GM10266 (cell line): ENCODE data around the gene JOSD2.

Experiments used
- DNase-seq: peaks from one replicate; pipeline ENCODE4 v3.0.0; 2012; ENCODE audit errors: extremely low spot score
- TF ChIP-seq, protein P1 (sequence below): IDR thresholded peaks from 2 replicates; pipeline ENCODE4 v1.5.1; 2012; ENCODE audit warnings: mild to moderate bottlenecking, low read depth; ENCODE audit not compliant: control insufficient read depth, insufficient read depth; ENCODE audit errors: missing control alignments

Gene JOSD2

DNA sequence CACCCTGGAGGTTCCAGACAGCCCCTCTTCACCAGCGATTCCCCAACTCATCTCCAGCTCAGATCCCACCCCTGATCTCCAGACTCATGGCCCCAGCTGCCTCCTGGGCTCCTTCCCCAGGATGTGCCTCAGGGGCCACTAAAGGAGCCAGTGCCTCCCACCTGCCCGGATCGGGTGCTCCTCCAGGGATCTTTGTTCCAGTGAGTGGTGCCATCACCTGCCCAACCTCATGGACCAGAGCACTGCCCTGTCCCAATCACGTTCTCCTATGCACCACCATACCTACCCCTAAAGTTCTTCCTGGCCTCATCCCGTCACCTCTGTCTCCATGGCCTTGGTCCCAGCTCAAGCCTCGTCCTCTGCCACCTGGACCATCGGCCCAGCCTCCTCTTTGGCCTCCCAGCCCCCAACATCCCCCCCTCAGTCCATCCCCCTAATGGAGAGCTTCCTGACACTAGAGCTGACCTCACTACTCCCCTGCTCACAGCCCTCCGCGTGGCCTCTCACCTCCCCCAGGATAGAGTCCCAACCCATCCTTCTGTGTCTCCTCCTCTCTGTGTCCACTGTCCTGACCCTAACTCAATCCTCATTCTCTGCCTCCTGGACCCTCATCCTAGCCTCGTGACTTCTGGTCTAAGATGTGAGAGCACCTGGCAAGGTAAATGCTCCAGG is 25.6 kb downstream of the JOSD2 start:
- no peak for DNase-seq
- TF ChIP-seq, protein P1, sequence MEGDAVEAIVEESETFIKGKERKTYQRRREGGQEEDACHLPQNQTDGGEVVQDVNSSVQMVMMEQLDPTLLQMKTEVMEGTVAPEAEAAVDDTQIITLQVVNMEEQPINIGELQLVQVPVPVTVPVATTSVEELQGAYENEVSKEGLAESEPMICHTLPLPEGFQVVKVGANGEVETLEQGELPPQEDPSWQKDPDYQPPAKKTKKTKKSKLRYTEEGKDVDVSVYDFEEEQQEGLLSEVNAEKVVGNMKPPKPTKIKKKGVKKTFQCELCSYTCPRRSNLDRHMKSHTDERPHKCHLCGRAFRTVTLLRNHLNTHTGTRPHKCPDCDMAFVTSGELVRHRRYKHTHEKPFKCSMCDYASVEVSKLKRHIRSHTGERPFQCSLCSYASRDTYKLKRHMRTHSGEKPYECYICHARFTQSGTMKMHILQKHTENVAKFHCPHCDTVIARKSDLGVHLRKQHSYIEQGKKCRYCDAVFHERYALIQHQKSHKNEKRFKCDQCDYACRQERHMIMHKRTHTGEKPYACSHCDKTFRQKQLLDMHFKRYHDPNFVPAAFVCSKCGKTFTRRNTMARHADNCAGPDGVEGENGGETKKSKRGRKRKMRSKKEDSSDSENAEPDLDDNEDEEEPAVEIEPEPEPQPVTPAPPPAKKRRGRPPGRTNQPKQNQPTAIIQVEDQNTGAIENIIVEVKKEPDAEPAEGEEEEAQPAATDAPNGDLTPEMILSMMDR = no peak

DNA sequence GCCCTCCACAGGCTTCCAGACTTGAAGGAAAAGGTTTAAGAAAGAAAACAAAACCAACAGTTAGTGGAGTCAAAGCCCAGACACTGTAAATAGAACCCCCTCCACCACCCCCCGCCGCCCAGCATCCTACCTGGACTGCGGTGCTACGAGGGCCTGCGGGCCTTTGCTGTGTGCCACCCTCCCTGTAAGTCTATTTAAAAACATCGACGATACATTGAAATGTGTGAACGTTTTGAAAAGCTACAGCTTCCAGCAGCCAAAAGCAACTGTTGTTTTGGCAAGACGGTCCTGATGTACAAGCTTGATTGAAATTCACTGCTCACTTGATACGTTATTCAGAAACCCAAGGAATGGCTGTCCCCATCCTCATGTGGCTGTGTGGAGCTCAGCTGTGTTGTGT is 28.1 kb downstream of the JOSD2 start:
- TF ChIP-seq, protein P1 = no peak
- DNase-seq = no peak

DNA sequence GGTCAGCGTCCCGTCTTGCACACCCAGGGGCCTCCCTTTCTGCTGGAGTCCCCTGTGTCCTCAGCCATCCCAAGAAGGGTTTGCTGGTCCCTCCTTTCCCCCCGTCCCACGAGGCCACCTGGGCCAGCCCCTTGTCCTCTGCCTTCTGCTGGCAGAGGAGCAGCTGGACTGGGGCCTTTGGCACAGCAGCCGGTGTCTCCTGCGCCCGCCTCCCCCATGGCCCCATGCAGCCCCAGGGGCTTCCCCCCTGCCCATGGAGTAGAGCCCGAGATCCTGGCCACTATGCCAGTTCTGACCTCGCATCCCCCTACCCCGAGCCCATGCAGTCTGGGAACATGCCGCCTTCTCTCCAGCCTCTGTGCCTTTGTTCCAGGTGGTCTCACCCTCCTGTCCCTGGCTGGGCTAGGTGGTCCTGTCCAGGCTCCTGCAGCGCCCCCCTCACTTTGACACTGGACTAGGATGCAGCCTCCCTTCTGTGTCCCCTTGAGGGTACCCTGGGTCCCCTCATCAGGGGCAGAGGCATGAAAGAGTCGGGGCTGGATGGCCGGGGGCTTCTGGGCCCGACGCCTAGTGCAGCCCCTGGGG is 28.6 kb downstream of the JOSD2 start:
- TF ChIP-seq, protein P1 = no peak
- no peak for DNase-seq

DNA sequence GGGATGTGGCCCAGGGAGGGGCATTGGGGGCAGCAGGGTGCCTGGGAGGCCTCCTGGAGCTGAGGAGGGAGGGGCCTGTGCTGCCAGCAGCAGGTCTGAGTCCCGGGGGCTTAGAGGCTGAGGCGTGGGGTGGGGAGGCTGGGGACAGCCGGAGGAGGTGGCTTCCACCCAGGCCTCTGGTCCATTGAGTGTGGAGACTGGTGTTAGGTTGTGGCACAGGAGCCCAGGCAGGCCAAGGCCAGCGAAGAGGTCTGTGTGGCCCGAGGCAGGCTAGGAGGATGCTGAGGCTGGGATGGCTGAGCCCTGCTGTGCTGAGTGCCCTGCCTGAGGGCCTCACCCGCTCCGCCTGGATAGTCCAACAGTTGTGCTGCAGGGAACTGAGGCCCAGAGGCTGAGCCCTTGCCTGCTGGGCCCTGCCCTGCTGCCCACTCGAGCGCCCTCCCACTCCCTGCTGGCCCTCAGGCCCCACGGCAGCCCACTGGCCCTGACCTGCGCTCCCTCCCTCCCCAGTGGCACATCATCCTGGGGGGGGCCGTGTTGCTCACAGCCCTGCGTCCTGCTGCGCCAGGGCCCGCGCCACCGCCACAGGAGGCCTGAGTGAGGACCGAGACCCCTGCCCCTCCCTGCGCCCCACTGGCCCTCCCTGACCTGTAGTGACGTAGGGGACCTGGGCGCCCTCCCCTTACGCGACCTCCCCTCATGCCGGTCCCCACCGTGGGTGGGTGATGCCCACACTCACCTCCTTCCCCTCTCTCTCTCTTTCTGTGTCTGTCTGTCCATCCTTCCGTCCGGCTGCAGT is 29.4 kb downstream of the JOSD2 start:
- TF ChIP-seq, protein P1 = no peak
- DNase-seq = no peak

DNA sequence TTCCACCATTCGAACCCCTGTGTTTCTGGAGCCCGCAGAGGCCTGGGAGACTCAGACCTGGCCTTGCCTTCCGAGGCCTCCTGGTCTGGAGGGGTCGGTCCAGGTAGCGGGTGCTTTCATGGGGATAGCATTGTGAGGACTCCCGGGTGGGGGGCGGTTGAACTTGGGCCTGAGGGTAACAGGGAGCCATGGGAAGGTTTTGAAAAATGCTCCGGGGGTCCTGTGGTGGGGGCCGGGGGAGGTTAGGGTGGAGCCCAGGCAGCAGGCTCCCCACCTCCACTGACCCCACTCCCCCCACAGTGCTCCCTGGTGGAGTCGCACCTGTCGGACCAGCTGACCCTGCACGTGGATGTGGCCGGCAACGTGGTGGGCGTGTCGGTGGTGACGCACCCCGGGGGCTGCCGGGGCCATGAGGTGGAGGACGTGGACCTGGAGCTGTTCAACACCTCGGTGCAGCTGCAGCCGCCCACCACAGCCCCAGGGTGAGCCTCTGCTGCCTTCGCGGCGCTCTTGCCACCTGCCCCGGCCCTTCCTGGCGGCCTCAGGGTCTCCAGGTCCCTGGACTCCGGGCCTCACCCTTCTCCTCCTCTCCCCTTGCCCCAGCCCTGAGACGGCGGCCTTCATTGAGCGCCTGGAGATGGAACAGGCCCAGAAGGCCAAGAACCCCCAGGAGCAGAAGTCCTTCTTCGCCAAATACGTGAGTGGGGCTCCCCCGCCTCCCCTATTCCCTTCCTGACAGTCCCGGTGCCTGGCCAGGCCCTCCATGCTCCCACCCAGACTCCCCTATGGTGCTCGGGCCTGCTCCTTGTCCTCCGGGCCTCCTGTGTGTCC is 30.5 kb downstream of the JOSD2 start:
- DNase-seq = no peak

DNA sequence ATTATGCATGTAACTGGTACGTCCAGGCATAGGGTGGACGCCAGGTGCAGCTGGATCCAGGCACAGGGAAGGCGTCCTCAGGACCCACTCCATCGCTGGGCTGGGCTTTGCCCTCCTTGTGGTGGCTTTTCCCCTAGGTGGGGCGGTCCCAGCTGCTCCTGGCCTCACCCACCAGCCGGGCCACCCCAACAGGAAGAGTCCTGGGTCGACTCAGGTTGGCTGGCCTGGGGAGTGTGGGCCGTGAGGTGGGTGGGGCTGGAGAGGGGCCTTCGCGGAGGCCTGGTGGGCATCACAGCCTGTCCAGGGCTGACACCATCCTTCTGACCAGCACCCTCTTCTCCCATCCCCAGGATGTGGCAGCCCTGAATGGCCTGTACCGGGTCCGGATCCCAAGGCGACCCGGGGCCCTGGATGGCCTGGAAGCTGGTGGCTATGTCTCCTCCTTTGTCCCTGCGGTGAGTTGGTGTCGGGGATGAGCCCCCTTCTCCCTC is 31.2 kb downstream of the JOSD2 start:
- TF ChIP-seq, protein P1 = no peak
- DNase-seq = no peak

More for the DNA sequence above, 30.5 kb downstream of the JOSD2 start:
- TF ChIP-seq, protein P1 = no peak
